Endothelial cell of umbilical vein (primary cell): ENCODE measurements around the gene ZFHX2.

Experiments used
- CTCF ChIP-seq, 2 donors: IDR thresholded peaks; 1 replicate in 1 of 2; 2 replicates in 1 of 2; pipeline ENCODE4 v1.5.1; 2011; ENCODE audit warnings: low read length in 2 of 2, mild to moderate bottlenecking in 2 of 2, moderate library complexity in 2 of 2, control low read depth in 1 of 2, inconsistent platforms in 1 of 2, low read depth in 1 of 2; ENCODE audit not compliant: insufficient read depth in 1 of 2; ENCODE audit errors: extremely low read depth in 1 of 2
- POLR2AphosphoS5 ChIP-seq: IDR thresholded peaks from 2 replicates; pipeline ENCODE4 v1.6.1; 2012; ENCODE audit warnings: low read depth, mild to moderate bottlenecking, control low read depth, low read length, moderate library complexity; ENCODE audit not compliant: insufficient read depth

GRCh38 chr14:23582906-23583760 lies 31.6 kb upstream of the ZFHX2 start:
- TF ChIP-seq POLR2AphosphoS5 (no peak), CTCF (IDR thresholded peaks at IDR 0.05; ENCODE audit: extremely low read depth in 1 of 2, insufficient read depth in 1 of 2, low read depth in 1 of 2, low read length in 2 of 2) (no peak)
